ENCODE data around the gene MS4A18. TPM values are rescaled to one million over a fixed set of nuclear protein-coding genes. Genes with fewer than 3 reads are reported as not detected.
"Not testable (repeated sequence)": the region's sequence is repeated elsewhere in the genome, so short reads cannot be mapped to it uniquely, and the experiment has no call there.

MS4A18 gene
- total RNA-seq, 1 experiment from 2014 or later: not detected

DNA sequence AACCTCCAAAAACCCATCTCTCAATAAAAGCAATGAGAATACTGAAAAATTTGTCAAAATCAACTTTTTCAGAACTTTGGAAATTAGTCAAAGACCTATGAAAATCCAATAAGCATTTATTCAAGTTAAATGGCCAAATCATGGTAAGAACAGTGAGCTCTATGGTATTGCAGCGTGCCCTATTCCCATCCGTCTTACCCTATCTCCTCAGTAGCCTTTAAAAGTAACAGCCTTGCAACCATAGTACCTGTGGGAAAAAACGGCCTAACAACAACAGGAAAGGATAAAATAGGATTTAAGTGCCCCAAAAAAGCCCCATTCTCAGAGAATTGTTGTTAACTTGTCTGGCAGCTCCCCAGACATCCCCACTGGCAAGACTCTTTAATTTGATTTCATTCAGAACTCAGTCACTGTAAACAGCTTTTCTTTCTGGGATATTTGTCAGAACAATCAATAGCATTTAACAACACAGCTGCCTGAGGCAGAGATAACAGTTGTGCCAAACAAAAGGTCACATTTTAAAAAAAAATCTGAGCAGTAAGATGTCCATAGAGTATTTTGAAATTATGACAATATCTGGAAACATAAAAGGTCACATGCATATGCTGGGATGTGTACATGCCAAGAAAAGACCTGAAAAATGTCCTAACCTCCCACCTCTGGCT is 43.9 kb upstream of the MS4A18 start:
- no peak for DNase-seq (ENCODE audit: low read depth, low spot score)
- Histone ChIP-seq H3K9ac (ENCODE audit: low read length) (no peak overlapping the region), H2AFZ (ENCODE audit: low read depth, low read length, poor library complexity, severe bottlenecking) (no peak overlapping the region), H3K79me2 (ENCODE audit: insufficient read depth, low read length) (no peaks in the 10 kb centered on the region), H3K27ac (ENCODE audit: low read depth, low read length) (no peak overlapping the region), H3K9me3 (ENCODE audit: control insufficient read depth in 1 of 2, insufficient read depth in 1 of 2, low read depth in 1 of 2, low read length in 2 of 2) (peaks cover 0 to 8% of the 10 kb centered on the region in 2 experiments; a peak in 2 of 4 replicates), H3K9me2 (ENCODE audit: insufficient read depth) (no peaks in the 10 kb centered on the region), H3K36me3 (ENCODE audit: control insufficient read depth in 1 of 2, insufficient read depth in 2 of 2, low read length in 2 of 2) (no peaks in the 10 kb centered on the region), H3K4me3 (replicated peaks in 1 of 2; ENCODE audit: low read depth in 1 of 2, low read length in 2 of 2) (no peak overlapping the region), H3K27me3 (ENCODE audit: insufficient read depth, low read length) (no peaks in the 10 kb centered on the region), H4K20me1 (ENCODE audit: insufficient read depth) (no peaks in the 10 kb centered on the region), H3K4me2 (ENCODE audit: low read length) (no peak overlapping the region), H3K4me1 (ENCODE audit: control insufficient read depth in 1 of 2, insufficient read depth in 2 of 2, low read length in 2 of 2) (no peaks in the 10 kb centered on the region)
- no peak for ATAC-seq
- CTCF ChIA-PET: interaction anchor here (1.3 kb wide), 1 partner anchor 10 kb away, joined by 5 read pairs; no protein-coding TSS in a partner anchor
- intact Hi-C loops (cut with micrococcal nuclease): no loop called here
- BruUV-seq (replicated peaks): no TSS peak
- RAD21 ChIA-PET (ENCODE audit: low non-redundant PET in 1 of 2, low total read pairs in 2 of 2, uncharacterized antibody in 2 of 2, unreplicated experiment in 2 of 2): no interaction called here
- TF ChIP-seq, protein P1, sequence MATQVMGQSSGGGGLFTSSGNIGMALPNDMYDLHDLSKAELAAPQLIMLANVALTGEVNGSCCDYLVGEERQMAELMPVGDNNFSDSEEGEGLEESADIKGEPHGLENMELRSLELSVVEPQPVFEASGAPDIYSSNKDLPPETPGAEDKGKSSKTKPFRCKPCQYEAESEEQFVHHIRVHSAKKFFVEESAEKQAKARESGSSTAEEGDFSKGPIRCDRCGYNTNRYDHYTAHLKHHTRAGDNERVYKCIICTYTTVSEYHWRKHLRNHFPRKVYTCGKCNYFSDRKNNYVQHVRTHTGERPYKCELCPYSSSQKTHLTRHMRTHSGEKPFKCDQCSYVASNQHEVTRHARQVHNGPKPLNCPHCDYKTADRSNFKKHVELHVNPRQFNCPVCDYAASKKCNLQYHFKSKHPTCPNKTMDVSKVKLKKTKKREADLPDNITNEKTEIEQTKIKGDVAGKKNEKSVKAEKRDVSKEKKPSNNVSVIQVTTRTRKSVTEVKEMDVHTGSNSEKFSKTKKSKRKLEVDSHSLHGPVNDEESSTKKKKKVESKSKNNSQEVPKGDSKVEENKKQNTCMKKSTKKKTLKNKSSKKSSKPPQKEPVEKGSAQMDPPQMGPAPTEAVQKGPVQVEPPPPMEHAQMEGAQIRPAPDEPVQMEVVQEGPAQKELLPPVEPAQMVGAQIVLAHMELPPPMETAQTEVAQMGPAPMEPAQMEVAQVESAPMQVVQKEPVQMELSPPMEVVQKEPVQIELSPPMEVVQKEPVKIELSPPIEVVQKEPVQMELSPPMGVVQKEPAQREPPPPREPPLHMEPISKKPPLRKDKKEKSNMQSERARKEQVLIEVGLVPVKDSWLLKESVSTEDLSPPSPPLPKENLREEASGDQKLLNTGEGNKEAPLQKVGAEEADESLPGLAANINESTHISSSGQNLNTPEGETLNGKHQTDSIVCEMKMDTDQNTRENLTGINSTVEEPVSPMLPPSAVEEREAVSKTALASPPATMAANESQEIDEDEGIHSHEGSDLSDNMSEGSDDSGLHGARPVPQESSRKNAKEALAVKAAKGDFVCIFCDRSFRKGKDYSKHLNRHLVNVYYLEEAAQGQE (IDR thresholded peaks at IDR 0.05; ENCODE audit: low read depth): no peak
- TF ChIP-seq, protein P2, sequence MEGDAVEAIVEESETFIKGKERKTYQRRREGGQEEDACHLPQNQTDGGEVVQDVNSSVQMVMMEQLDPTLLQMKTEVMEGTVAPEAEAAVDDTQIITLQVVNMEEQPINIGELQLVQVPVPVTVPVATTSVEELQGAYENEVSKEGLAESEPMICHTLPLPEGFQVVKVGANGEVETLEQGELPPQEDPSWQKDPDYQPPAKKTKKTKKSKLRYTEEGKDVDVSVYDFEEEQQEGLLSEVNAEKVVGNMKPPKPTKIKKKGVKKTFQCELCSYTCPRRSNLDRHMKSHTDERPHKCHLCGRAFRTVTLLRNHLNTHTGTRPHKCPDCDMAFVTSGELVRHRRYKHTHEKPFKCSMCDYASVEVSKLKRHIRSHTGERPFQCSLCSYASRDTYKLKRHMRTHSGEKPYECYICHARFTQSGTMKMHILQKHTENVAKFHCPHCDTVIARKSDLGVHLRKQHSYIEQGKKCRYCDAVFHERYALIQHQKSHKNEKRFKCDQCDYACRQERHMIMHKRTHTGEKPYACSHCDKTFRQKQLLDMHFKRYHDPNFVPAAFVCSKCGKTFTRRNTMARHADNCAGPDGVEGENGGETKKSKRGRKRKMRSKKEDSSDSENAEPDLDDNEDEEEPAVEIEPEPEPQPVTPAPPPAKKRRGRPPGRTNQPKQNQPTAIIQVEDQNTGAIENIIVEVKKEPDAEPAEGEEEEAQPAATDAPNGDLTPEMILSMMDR (IDR thresholded peaks at IDR 0.05 in 2 of 3, conservative IDR thresholded peaks at IDR 0.05 in 1 of 3; ENCODE audit: borderline replicate concordance in 1 of 3, insufficient read depth in 1 of 3, low read depth in 2 of 3, low read length in 2 of 3): no peak
- no peak for TF ChIP-seq TCF7L2 (IDR thresholded peaks at IDR 0.05; ENCODE audit: borderline replicate concordance, extremely low read depth, insufficient read depth, insufficient read length)
- TF ChIP-seq SIN3A (IDR thresholded peaks at IDR 0.05; ENCODE audit: low read depth): no peak
- TF ChIP-seq, protein P3, sequence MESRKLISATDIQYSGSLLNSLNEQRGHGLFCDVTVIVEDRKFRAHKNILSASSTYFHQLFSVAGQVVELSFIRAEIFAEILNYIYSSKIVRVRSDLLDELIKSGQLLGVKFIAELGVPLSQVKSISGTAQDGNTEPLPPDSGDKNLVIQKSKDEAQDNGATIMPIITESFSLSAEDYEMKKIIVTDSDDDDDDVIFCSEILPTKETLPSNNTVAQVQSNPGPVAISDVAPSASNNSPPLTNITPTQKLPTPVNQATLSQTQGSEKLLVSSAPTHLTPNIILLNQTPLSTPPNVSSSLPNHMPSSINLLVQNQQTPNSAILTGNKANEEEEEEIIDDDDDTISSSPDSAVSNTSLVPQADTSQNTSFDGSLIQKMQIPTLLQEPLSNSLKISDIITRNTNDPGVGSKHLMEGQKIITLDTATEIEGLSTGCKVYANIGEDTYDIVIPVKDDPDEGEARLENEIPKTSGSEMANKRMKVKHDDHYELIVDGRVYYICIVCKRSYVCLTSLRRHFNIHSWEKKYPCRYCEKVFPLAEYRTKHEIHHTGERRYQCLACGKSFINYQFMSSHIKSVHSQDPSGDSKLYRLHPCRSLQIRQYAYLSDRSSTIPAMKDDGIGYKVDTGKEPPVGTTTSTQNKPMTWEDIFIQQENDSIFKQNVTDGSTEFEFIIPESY (IDR thresholded peaks at IDR 0.05; ENCODE audit: extremely low read depth, insufficient replicate concordance, low read length): no peak
- TF ChIP-seq EZH2phosphoT487 (IDR thresholded peaks at IDR 0.05; ENCODE audit: borderline replicate concordance): no peak
- no peak for TF ChIP-seq YY1 (IDR thresholded peaks at IDR 0.05; ENCODE audit: extremely low read depth, insufficient replicate concordance, low read depth, low read length)
- no peak for TF ChIP-seq EGR1 (IDR thresholded peaks at IDR 0.05; ENCODE audit: low read depth)
- POLR2A ChIA-PET: no interaction called here

DNA sequence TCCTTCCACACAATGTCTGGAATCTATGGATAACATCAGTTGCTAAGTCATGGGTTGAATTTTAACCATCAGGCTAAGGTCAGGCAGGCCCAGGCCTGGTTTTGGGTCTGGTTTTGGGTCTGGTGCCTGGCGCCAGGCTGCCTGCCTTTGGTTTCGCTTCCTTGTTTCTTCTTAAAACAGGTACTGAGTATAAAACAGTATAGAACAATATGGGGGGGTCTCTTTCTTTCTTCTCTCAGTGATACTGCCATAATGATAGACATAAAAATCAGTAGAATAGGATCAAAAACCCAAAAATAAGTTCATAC is 40.0 kb upstream of the MS4A18 start:
- CTCF ChIA-PET; POLR2A ChIA-PET; BruUV-seq (replicated peaks); H3K9me3 ChIP-seq (ENCODE audit: control insufficient read depth in 1 of 2, insufficient read depth in 1 of 2, low read depth in 1 of 2, low read length in 2 of 2); ATAC-seq; H3K4me2 ChIP-seq (ENCODE audit: low read length); H2AFZ ChIP-seq (ENCODE audit: low read depth, low read length, poor library complexity, severe bottlenecking); H3K4me3 ChIP-seq (replicated peaks in 1 of 2; ENCODE audit: low read depth in 1 of 2, low read length in 2 of 2); H3K9me2 ChIP-seq (ENCODE audit: insufficient read depth); H3K27ac ChIP-seq (ENCODE audit: low read depth, low read length); H4K20me1 ChIP-seq (ENCODE audit: insufficient read depth); H3K9ac ChIP-seq (ENCODE audit: low read length); intact Hi-C loops (cut with micrococcal nuclease); H3K27me3 ChIP-seq (ENCODE audit: insufficient read depth, low read length); DNase-seq (ENCODE audit: low read depth, low spot score); H3K36me3 ChIP-seq (ENCODE audit: control insufficient read depth in 1 of 2, insufficient read depth in 2 of 2, low read length in 2 of 2); RAD21 ChIA-PET (ENCODE audit: low non-redundant PET in 1 of 2, low total read pairs in 2 of 2, uncharacterized antibody in 2 of 2, unreplicated experiment in 2 of 2); H3K4me1 ChIP-seq (ENCODE audit: control insufficient read depth in 1 of 2, insufficient read depth in 2 of 2, low read length in 2 of 2); H3K79me2 ChIP-seq (ENCODE audit: insufficient read depth, low read length): not testable (repeated sequence)

Measured in HCT116 (cell line).